IPS DF 6.9 (cell line): Measurements from ENCODE around the gene PPIL1.

Experiments
- DNase-seq: peaks from one replicate; pipeline ENCODE4 v3.0.0-alpha.2; 2013; ENCODE audit warnings: low read depth, low spot score
- H3K27ac ChIP-seq: one replicate; pipeline ENCODE4 v1.5.1; 2013; ENCODE audit warnings: low read length, control low read depth
- H3K27me3 ChIP-seq: 2 replicates; pipeline ENCODE4 v1.6.1; 2013; ENCODE audit warnings: mild to moderate bottlenecking, low read length; ENCODE audit not compliant: control insufficient read depth, insufficient read depth
- H3K36me3 ChIP-seq: 2 replicates; pipeline ENCODE4 v1.6.1; 2013; ENCODE audit warnings: low read length; ENCODE audit not compliant: control insufficient read depth, insufficient read depth
- H3K4me1 ChIP-seq: 2 replicates; pipeline ENCODE4 v1.6.1; 2013; ENCODE audit warnings: low read length; ENCODE audit not compliant: control insufficient read depth, insufficient read depth
- H3K4me3 ChIP-seq: 2 replicates; pipeline ENCODE4 v1.5.1; 2013; ENCODE audit warnings: mild to moderate bottlenecking, low read length
- H3K9me3 ChIP-seq: 2 replicates; pipeline ENCODE4 v1.6.1; 2013; ENCODE audit warnings: low read length, inconsistent platforms; ENCODE audit not compliant: control insufficient read depth, insufficient read depth
- WGBS: extraction: QIAGEN DNeasy Blood & Tissue Kit; methylation state at CpG from one replicate; pipeline ENCODE4 v1.1.7; 2013; ENCODE audit warnings: mixed read lengths, missing lambda C conversion rate; ENCODE audit not compliant: insufficient read length, insufficient coverage; 5-methylcytosine and 5-hydroxymethylcytosine counted together

The PPIL1 gene

GRCh38 chr6:36888654-36889481 is 14.3 kb upstream of the PPIL1 start:
- no peak for DNase-seq
- H3K4me3 ChIP-seq = no peak overlapping the region
- no peaks in the 10 kb centered on the region for H3K9me3 ChIP-seq
- no peaks in the 10 kb centered on the region for H3K4me1 ChIP-seq
- no peak overlapping the region for H3K27ac ChIP-seq
- no peaks in the 10 kb centered on the region for H3K36me3 ChIP-seq
- H3K27me3 ChIP-seq = no peaks in the 10 kb centered on the region
- WGBS = no CpG with 5 or more reads among the region's 6 CpGs

- no peaks in the 10 kb centered on the region for H3K27me3 ChIP-seq
- no CpG with 5 or more reads among the region's 7 CpGs for WGBS
- no peaks in the 10 kb centered on the region for H3K4me1 ChIP-seq
- H3K27ac ChIP-seq = no peak overlapping the region
- H3K9me3 ChIP-seq = no peaks in the 10 kb centered on the region
- H3K36me3 ChIP-seq = no peaks in the 10 kb centered on the region
- H3K4me3 ChIP-seq = no peak overlapping the region
- DNase-seq = no peak
Measured at GRCh38 chr6:36888115-36888643, 13.6 kb upstream of the PPIL1 start.

- Histone ChIP-seq H3K9me3 (no peaks in the 10 kb centered on the region), H3K4me3 (no peak overlapping the region), H3K4me1 (no peaks in the 10 kb centered on the region), H3K36me3 (no peaks in the 10 kb centered on the region), H3K27me3 (no peaks in the 10 kb centered on the region), H3K27ac (no peak overlapping the region)
- DNase-seq = no peak
- no CpG with 5 or more reads among the region's 10 CpGs for WGBS
Measured at GRCh38 chr6:36886950-36887618, 12.5 kb upstream of the PPIL1 start.

GRCh38 chr6:36885461-36886401 is 11.1 kb upstream of the PPIL1 start, which contains the start of gene C6orf89:
C6orf89 (plus strand) TSS chr6:36885952; CDS start chr6:36899445, 13,493 bp downstream.
- Histone ChIP-seq H3K27me3 (no peaks in the 10 kb centered on the region), H3K4me1 (no peaks in the 10 kb centered on the region), H3K36me3 (no peaks in the 10 kb centered on the region), H3K27ac (no peak within 1 kb of the TSS), H3K4me3 (peak within 1 kb of the TSS; percentile 61), H3K9me3 (no peaks in the 10 kb centered on the region)
- peak; percentile 97 for DNase-seq
- WGBS = no CpG with 5 or more reads among the region's 48 CpGs

- H3K36me3 ChIP-seq = no peaks in the 10 kb centered on the region
- no peaks in the 10 kb centered on the region for H3K9me3 ChIP-seq
- DNase-seq = no peak
- H3K4me3 ChIP-seq = no peak overlapping the region
- H3K4me1 ChIP-seq = no peaks in the 10 kb centered on the region
- H3K27ac ChIP-seq = no peak overlapping the region
- no peaks in the 10 kb centered on the region for H3K27me3 ChIP-seq
- WGBS = no CpG with 5 or more reads among the region's 3 CpGs
Measured at GRCh38 chr6:36884610-36885009, 10.0 kb upstream of the PPIL1 start.

- Histone ChIP-seq H3K4me1 (no peaks in the 10 kb centered on the region), H3K36me3 (no peaks in the 10 kb centered on the region), H3K27ac (no peak overlapping the region), H3K4me3 (peak overlapping the region; percentile 71; the same call in 1 of the 2 replicates), H3K9me3 (no peaks in the 10 kb centered on the region), H3K27me3 (no peaks in the 10 kb centered on the region)
- no peak for DNase-seq
- WGBS = no CpG with 5 or more reads among the region's 6 CpGs
Measured at GRCh38 chr6:36875250-36875633, 639 bp upstream of the PPIL1 start.

DNA sequence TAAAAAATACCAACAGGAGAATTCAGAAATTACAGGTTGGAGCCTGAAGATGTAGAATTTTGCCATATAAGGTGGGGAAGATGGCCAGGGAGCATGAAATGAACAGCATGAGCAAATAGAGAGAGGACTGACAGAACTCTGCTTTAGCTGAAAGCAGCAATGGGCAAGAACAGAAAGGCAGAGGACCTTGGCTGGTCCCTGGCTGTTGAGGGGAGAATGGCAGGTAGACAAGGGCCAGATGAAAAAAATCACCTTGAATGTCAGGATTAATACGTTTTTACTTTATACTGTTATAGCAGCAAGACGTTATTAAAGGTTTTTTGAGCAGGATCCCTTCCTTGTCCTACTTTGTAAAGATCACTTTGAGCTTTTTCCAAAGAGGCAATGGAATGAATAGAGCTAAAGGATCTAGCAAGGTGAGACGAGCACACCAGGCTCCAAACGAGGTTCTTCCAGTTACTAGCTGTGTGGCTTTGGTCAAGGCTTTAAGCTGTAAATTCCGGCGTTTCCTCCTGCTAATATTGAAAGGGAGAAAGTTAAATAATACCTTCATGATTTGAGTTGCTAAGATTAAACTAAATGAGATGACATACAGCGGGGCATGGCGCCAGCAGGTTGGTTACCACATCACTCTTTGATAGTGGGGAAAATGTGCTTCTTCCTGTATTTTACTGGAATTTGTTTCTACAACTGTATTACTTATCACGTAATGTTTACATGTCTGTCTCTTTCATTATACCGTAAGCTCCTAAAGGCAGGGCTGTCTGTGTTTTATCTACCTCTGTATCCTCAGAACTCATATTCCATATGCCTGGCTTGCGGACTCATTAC is 776 bp downstream of the PPIL1 start:
- no peak for DNase-seq
- H3K27ac ChIP-seq = no peak overlapping the region
- no peaks in the 10 kb centered on the region for H3K9me3 ChIP-seq
- H3K36me3 ChIP-seq = no peaks in the 10 kb centered on the region
- peak overlapping the region; percentile 71; the same call in 1 of the 2 replicates for H3K4me3 ChIP-seq
- no peaks in the 10 kb centered on the region for H3K4me1 ChIP-seq
- no peaks in the 10 kb centered on the region for H3K27me3 ChIP-seq
- WGBS = no CpG with 5 or more reads among the region's 11 CpGs

DNA sequence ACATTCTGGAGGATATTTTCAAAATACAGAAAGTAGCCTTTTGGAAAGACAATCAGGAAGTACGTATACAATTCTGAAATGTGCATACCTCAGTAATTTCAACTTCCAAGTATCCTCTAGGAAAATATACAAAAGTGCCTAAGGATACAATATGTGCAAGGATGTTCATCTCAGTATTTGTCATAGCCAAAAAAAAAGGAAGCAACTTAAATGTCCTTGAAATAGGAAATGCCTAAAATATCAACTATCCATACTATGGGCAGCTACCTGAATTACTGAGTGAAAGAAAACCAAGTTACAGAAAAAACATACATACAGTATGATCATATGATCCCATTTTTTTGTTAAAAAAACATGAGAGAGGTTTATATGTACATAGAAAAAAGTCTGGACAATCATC is 1.5 kb downstream of the PPIL1 start:
- Histone ChIP-seq H3K27ac (no peak overlapping the region), H3K9me3 (no peaks in the 10 kb centered on the region), H3K27me3 (no peaks in the 10 kb centered on the region), H3K4me1 (no peaks in the 10 kb centered on the region), H3K4me3 (no peak overlapping the region), H3K36me3 (no peaks in the 10 kb centered on the region; the same call in 1 of the 2 replicates)
- DNase-seq = no peak
- WGBS = no CpG with 5 or more reads among the region's 1 CpG

DNA sequence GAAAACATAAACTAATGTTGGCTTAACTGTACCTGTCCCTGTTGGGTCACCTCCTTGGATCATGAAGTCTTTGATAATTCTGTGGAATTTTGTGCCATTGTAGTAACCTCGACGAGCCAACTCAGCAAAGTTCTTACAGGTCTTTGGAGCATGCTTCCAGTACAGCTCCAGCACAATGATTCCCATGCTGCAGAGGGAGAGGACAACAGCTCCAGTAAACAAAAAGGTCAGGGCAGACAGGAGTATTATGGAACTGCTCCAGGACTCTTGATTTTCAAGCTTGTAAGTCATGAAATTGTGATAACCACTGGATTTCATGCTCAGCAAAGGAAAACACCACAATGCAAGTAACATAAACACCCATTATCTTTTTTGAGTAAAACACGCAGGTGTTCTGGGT is 2.9 kb downstream of the PPIL1 start:
- H3K27ac ChIP-seq = no peak overlapping the region
- H3K36me3 ChIP-seq = no peaks in the 10 kb centered on the region; the same call in 1 of the 2 replicates
- H3K4me1 ChIP-seq = no peaks in the 10 kb centered on the region
- no peaks in the 10 kb centered on the region for H3K27me3 ChIP-seq
- WGBS = no CpG with 5 or more reads among the region's 3 CpGs
- no peaks in the 10 kb centered on the region for H3K9me3 ChIP-seq
- no peak for DNase-seq
- H3K4me3 ChIP-seq = no peak overlapping the region
